ENCODE results near the gene SCYGR8.
"Not testable (repeated sequence)": the region's sequence is repeated elsewhere in the genome, so short reads cannot be mapped to it uniquely, and the experiment has no call there.

The SCYGR8 gene

GRCh38 chr2:227745594-227745993 is at the start of gene SCYGR8:
Gene SCYGR8 (plus strand): TSS chr2:227745894. CDS start chr2:227745894, 0 bp downstream.
- no peak for DNase-seq (ENCODE audit: low read depth in 3 of 3)

- DNase-seq (ENCODE audit: low read depth in 3 of 3) = no peak
Observed at GRCh38 chr2:227696990-227697679, 48.6 kb upstream of the SCYGR8 start.

- no peak for DNase-seq (ENCODE audit: low read depth in 3 of 3)
Observed at GRCh38 chr2:227701556-227701955, 44.1 kb upstream of the SCYGR8 start.

- no peak for DNase-seq (ENCODE audit: low read depth in 3 of 3)
Observed at GRCh38 chr2:227703280-227703732, 42.4 kb upstream of the SCYGR8 start.

- DNase-seq (ENCODE audit: low read depth in 3 of 3) = no peak
Observed at GRCh38 chr2:227703961-227704360, 41.7 kb upstream of the SCYGR8 start.

- no peak for DNase-seq (ENCODE audit: low read depth in 3 of 3)
Observed at GRCh38 chr2:227706859-227707258, 38.8 kb upstream of the SCYGR8 start.

GRCh38 chr2:227707390-227707789 is 38.3 kb upstream of the SCYGR8 start:
- DNase-seq (ENCODE audit: low read depth in 3 of 3) = no peak

GRCh38 chr2:227710986-227711385 is 34.7 kb upstream of the SCYGR8 start:
- no peak for DNase-seq (ENCODE audit: low read depth in 3 of 3)

- no peak for DNase-seq (ENCODE audit: low read depth in 3 of 3)
Observed at GRCh38 chr2:227713291-227713690, 32.4 kb upstream of the SCYGR8 start.

- no peak for DNase-seq (ENCODE audit: low read depth in 3 of 3)
Observed at GRCh38 chr2:227716501-227716900, 29.2 kb upstream of the SCYGR8 start.

GRCh38 chr2:227717687-227718567 is 27.8 kb upstream of the SCYGR8 start, which contains the start of gene SLC19A3:
Gene SLC19A3 (minus strand): TSS chr2:227718028. CDS start chr2:227702318, 15,710 bp downstream.
- no peak for DNase-seq (ENCODE audit: low read depth in 3 of 3)

- DNase-seq (ENCODE audit: low read depth in 3 of 3) = no peak
Observed at GRCh38 chr2:227719641-227720040, 26.1 kb upstream of the SCYGR8 start.

GRCh38 chr2:227720680-227721079 is 25.0 kb upstream of the SCYGR8 start:
- DNase-seq (ENCODE audit: low read depth in 3 of 3) = no peak

- DNase-seq (ENCODE audit: low read depth in 3 of 3) = not testable (repeated sequence)
Observed at GRCh38 chr2:227722821-227723220, 22.9 kb upstream of the SCYGR8 start.

GRCh38 chr2:227724394-227725039 is 21.2 kb upstream of the SCYGR8 start, which contains the start of gene SCYGR6:
Gene SCYGR6 (minus strand): TSS chr2:227724757. CDS start chr2:227724757, 0 bp downstream.
- DNase-seq (ENCODE audit: low read depth in 3 of 3) = no peak

- DNase-seq (ENCODE audit: low read depth in 3 of 3) = no peak
Observed at GRCh38 chr2:227728035-227728434, 17.7 kb upstream of the SCYGR8 start, which contains the start of gene SCYGR7. Gene SCYGR7 (plus strand): TSS chr2:227728335. CDS start chr2:227728335, 0 bp downstream.

- DNase-seq (ENCODE audit: low read depth in 3 of 3) = no peak
Observed at GRCh38 chr2:227739351-227739750, 6.3 kb upstream of the SCYGR8 start.

GRCh38 chr2:227740705-227741104 is 5.0 kb upstream of the SCYGR8 start:
- DNase-seq (ENCODE audit: low read depth in 3 of 3) = not testable (repeated sequence)

- no peak for DNase-seq (ENCODE audit: low read depth in 3 of 3)
Observed at GRCh38 chr2:227748079-227748478, 2.4 kb downstream of the SCYGR8 start.

GRCh38 chr2:227756261-227756660 is 10.6 kb downstream of the SCYGR8 start:
- DNase-seq (ENCODE audit: low read depth in 3 of 3) = not testable (repeated sequence)

GRCh38 chr2:227759411-227760118 is 13.9 kb downstream of the SCYGR8 start:
- DNase-seq (ENCODE audit: low read depth in 3 of 3) = no peak
